Heart left ventricle (tissue), 13 donors: ENCODE measurements around the gene POLD4.

Source experiments
- POLR2A ChIP-seq, 2 donors: fragments of 450-650 bp; IDR thresholded peaks; one replicate each; pipeline ENCODE4 v1.6.1; 2017; ENCODE audit warnings: antibody characterized with exemption in 2 of 2, mild to moderate bottlenecking in 2 of 2, moderate library complexity in 2 of 2
- TF ChIP-seq, protein P1 (sequence below), 12 donors: fragments of 200-600 bp; sonication (generic) in 4 of 12; IDR thresholded peaks; one replicate each; pipeline versions ENCODE4 v1.5.0 to v1.8.0; 2018 to 2022; ENCODE audit warnings: antibody characterized with exemption in 12 of 12, mild to moderate bottlenecking in 5 of 12
- donor health status: ischemic (EF 13 %, LVEDD 7.1; RV severe dilation, severe dysfunction).
- donor health status: DM: no; HTN: yes; CAD: no.
- donor health status: DM: no; HTN: no; CAD: no.
- donor health status: ischemic (EF 25% LVEDD 6.9; RV normal size, moderate dysfunction).
- donor health status: ischemic (EF 25% LVEDD 5.7; RV mildly dilated, moderate dysfunction).
- donor health status: ischemic (EF 35%, LVEDD 5.7; RV mildly dilated, moderate dysfunction).
- donor health status: nonischemic (EF 11% LVEDD 7.7; RV severe dilation, severe dysfunction).
- donor health status: DM: yes; HTN: yes; CAD: no.
- donor health status: PGD.
- donor health status: ischemic (EF 29% LVEDD 5.4; RV normal size, mild dysfunction).
- donor health status: nonischemic (EF 23%, LVEDD 6.1; RV moderate dilation, normal function).

DNA sequence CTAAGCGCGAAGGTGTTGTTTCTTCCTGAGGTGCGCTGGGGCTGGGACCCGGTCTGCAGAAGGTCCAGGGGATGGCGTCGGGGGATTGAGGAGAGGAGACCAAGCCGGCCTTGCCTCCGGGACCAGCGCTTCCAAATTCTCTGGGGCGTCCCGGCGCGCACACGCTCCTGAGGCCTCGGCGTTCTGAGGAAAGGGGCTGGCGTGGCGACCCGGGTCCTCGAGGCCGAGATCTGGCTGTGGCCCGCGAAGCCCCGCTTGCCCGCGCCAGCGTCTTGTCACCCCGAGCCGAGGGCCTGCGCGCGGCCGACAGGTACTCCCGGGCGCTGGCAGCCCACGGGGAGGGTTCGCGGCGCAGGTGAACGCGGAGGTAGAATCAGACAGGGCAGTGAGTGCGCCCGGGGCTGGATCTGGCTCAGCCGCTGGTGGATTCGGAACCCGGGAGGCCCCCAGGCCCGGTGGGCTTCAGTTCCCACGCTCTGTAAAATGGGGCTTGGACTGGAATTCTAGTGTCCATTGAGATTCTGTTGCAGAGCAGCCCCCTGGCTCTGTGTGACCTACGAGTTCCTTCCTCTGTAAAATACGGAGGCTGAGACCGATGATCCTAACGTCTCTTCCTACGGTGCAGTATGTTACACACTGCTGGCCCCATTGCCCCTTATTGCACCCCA is 35.3 kb downstream of the POLD4 start:
- no peak for TF ChIP-seq POLR2A (IDR thresholded peaks at IDR 0.05)
- TF ChIP-seq, protein P1, sequence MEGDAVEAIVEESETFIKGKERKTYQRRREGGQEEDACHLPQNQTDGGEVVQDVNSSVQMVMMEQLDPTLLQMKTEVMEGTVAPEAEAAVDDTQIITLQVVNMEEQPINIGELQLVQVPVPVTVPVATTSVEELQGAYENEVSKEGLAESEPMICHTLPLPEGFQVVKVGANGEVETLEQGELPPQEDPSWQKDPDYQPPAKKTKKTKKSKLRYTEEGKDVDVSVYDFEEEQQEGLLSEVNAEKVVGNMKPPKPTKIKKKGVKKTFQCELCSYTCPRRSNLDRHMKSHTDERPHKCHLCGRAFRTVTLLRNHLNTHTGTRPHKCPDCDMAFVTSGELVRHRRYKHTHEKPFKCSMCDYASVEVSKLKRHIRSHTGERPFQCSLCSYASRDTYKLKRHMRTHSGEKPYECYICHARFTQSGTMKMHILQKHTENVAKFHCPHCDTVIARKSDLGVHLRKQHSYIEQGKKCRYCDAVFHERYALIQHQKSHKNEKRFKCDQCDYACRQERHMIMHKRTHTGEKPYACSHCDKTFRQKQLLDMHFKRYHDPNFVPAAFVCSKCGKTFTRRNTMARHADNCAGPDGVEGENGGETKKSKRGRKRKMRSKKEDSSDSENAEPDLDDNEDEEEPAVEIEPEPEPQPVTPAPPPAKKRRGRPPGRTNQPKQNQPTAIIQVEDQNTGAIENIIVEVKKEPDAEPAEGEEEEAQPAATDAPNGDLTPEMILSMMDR (IDR thresholded peaks at IDR 0.05) = no peak
